ENCODE measurements around the gene SPATS2L.

SPATS2L gene

GRCh38 chr2:200421270-200421669 is 114.8 kb downstream of the SPATS2L start:
- DNase-seq = no peak

DNA sequence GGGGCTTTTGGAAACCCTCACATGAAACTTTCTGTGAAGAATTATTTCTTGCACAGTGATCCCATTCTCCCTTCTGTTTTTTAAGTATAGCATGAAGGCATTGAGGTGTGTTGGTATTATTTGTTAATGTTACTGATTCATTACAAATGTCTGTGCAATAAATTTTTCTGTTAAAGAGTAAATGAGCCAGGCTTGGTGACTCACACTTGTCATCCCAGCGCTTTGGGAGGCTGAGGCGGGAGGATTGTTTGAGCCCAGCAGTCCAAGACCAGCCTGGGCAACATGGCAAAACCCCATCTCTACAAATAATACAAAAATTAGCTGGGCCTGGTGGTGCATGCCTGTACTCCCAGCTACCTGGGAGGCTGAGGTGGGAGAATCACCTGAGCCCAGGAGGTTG is 115.6 kb downstream of the SPATS2L start:
- DNase-seq = no peak

DNA sequence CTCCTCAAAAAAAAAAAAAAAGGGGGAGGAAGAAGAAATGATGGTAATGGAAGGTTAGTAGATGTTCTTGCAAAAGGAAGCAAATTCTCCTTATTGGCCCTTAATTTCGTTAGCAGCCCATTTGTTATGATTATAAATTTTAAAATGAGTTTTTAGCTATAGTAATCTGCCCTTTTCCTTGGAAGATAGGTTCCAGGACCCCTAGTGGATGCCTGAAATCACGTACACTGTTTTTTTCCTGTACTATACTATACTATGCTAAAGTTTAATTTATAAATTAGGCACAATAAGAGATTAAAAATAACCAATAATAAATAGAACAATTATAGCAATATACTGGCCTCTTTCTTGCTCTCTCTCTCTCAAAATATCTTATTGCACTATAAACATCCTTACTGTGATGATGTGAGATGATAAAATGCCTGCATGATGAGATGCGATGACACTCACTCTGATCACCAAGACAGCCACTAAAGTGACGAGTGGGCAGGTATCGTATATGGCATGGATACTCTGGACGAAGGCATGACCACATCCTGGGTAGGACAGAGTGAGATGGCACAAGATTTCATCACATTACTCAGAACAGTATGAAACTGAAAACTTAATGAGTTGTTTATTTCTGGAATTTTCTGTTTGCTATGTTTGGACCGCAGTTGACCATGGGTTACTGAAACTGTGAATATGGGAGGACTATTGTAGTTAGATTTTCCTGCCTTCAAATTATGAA is 116.2 kb downstream of the SPATS2L start:
- no peak for DNase-seq

DNA sequence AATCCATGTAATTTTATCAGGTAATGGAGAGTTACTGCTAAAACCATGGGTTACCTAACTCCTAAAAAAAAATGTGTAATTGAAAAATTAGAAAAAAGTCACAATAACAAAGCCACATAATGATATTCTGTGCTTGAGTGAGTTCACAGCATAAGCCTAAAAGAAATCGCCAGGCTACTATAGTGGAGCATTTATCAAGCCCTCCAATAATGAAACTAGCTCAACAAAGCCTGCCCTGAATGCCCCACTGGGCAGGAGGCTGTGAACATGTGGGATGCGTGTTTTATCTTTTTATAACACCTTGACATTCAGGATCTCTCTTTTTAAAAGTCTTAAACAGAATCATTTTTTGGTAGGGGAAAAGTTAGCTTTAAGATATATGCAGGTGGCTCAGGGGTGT is 117.0 kb downstream of the SPATS2L start:
- DNase-seq = no peak

- DNase-seq = no peak
Observed at GRCh38 chr2:200425026-200425821, 118.7 kb downstream of the SPATS2L start.

GRCh38 chr2:200426754-200427153 is 120.3 kb downstream of the SPATS2L start:
- no peak for DNase-seq

GRCh38 chr2:200428961-200429665 is 122.6 kb downstream of the SPATS2L start:
- no peak for DNase-seq

DNA sequence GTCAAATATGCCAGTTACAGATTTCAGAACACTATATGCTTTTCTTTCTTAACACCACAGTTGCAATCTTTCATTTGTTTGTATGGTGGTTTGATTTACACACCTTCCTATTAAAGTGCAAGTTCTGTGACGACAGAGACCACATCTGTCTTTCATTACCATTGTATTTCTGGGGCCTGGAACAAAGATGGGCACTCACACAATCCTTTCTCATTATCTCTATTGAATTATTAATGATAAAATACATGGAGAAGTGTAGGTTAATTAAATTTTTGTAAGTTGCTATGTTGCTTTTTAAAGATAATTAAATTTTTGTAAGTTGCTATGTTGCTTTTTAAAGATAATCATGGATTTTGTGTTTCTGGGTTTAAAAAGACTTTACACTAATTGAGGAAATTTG is 123.5 kb downstream of the SPATS2L start:
- no peak for DNase-seq

DNA sequence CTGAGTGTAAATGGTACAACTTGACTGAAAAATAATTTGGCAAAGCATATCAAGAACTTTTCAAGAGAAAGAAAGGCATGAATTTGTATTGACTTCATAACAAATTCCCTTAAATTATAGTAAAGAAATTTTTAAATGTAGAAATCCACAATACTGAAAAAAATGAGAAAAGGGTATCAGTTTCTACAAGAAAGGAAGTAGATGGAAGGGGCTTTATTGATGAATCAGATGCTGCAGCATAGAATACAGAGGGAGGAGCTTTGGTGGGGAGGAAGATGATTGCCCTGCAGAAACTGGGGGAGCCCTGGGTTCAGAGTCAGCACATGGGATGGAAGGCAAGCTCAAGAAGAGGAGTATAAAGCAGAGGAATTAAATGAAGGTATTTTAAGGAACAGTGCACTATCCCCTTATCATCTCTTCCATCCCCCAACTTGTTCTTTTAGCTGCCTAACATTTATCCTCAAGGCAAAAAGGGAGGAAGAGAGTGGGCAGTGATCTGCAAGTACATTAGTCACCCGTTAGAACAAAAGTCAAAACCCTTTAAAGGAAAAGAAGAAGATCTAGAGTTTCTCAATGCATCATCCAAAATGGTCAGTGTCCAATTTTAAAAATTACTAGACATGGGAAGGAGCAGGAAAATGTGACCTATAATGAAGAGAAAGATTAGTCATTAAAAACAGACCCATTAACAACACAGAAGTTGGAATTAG is 125.7 kb downstream of the SPATS2L start:
- no peak for DNase-seq

- DNase-seq = no peak
Observed at GRCh38 chr2:200435379-200435778, 128.9 kb downstream of the SPATS2L start.

DNA sequence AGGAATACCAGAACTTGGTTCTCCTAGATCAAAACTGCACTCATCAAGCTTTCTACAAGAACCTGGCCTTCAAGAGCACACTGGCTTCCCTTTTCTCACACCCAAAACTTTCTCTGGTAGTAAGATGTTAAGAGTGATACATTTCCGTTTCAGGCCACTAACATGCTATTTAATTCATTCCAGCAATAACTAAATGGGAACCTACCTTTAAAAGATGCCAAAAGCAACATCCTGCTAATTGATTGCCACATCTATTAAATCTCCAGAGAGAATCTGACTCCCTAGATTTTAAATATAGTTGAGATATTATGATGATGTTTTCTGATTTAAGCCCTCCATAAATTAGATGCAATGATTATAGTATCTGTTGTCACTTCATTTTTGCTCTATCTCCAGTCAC is 131.8 kb downstream of the SPATS2L start:
- DNase-seq = no peak

DNA sequence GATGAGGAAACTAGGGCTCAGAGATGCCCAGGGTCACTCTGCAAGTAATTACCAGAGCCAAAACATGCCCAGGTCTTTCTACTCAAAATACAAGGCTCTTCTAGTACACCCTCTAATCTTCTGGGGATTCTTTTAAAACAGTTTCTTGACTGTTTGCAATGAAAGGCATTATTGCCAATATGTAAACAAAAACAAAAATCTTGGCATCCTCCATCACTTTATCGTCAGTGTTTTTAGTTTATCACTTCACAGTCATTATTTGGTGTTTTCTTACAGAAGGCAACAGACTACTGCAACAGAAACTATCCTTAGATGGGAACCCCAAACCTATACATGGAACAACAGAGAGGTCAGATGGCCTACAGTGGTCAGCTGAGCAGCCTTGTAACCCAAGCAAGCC is 132.4 kb downstream of the SPATS2L start:
- DNase-seq = no peak

GRCh38 chr2:200439981-200440380 is 133.5 kb downstream of the SPATS2L start:
- DNase-seq = no peak

GRCh38 chr2:200442471-200442870 is 136.0 kb downstream of the SPATS2L start:
- no peak for DNase-seq

- no peak for DNase-seq
Observed at GRCh38 chr2:200443376-200443775, 136.9 kb downstream of the SPATS2L start.

DNA sequence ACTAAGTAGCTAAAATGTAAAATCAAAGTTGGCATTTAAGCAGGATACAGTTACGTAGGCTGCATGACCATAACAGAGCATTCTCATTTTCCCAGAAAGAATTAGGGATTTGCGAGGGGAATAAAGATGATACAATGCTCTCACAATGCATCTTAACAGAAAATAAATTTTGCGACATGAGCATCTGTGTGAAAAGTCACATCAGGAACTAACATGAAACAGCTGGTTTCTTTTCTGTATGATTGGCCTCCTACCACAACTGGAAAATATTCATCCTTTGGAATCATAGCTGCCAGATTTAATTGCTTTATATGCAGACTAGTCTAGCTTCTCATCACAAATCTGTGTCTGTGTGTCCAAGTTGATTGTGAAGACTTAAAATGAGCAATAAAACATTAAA is 137.4 kb downstream of the SPATS2L start:
- DNase-seq = no peak

DNA sequence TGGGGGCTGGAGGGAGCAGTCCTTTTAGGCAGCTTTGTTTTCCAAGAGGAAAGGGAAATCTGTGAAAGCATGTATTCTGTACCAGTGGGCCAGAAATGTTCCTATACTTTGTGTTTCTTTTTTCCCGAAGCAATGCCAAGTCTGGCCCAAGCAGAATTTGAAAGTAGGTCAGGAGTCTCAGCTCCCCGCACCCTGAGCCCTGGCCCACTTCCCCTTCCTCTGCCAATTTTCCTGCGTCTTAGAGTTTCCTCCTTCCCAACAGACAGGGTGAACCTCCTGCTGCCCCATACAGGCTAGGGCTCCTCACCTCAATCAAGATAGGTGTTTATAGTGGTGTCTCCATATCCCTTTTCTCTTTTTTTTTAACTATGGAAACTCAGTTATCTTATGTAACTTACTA is 138.0 kb downstream of the SPATS2L start:
- DNase-seq = no peak

DNA sequence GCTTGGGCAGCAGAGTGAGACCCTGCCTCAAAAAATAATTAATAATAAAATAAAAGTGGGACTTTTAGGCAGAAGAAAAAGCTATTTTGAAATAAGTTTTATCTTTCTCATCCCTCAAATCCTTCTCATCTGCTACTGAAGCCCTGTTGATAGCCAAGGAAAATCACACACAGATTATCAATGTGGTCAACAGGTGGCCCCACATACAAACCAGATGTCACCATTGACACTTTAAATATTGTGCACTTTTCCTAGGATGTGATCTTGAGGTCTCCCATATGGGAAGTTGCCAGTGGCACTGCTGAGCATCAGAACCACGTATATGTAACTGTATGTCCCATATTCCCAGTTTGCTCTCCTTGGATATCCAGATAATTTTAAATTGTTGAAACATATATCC is 138.8 kb downstream of the SPATS2L start:
- DNase-seq = no peak

DNA sequence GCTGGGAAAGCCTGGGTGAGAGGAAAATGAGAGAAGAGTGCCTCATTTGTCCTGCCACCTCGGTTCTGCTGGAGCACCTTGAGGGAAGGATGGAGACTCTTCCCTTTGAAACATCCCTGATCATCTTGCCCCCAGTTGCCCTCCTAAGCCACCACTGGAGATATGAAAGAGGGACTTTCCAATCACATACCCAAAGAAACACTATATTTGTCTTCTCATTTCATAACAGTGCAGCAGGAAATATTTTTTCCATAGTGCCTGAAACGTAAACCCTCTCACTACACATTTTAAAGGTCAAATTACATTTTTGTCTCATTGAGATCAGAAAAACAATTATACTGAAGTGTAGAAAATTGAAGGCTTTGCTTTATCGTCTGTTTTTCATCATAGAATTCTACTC is 140.1 kb downstream of the SPATS2L start:
- DNase-seq = no peak

DNA sequence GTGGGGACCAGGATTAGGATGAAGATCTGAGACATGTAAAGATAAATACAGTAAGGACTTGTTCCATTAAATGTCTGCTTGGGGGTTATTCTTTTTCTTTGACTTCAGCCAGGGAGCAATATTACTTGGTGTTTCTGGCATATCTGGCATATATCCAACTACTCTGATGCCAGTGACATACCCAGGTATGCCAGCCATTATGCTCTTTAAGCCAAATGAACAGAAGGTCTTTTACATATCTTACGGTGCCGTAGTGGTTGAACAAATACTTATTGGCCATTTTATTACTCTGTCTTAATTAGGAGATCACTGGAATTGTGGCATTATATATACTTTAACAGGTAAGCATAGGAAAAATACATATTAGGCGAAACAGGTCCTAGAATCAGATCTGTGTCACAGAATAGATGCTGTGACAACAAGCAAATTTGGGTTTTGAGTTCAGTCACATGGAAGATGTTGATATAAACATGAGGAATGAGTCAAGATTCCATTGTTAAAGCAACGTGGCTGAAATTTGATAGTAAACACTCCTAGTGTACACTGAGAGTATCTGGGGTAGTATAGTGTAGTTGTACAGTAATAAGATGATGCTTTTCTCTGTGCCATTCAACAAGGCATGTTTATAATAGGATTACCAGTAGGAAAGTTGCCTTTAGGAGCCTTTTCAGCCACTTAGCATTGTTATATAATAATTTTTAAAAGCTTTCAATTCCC is 140.8 kb downstream of the SPATS2L start:
- no peak for DNase-seq

DNA sequence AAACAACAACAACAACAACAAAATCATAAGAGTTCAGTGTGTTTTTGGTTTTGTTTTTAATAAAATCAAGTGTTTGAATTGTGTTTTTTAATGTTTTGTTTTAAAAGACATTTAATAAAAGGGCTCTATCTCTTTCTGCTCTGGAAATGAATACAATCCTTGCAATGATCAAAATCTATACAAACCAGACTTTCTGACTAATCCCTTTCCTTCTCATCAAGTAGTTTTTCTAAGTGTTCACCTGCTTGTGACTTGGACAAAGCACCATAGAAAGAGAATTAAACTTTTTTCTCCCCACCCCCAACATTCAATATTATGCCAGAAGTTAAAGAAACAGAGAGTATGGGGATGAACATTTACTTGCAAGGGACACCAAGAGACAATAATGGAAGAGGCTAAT is 142.0 kb downstream of the SPATS2L start:
- DNase-seq = no peak

DNA sequence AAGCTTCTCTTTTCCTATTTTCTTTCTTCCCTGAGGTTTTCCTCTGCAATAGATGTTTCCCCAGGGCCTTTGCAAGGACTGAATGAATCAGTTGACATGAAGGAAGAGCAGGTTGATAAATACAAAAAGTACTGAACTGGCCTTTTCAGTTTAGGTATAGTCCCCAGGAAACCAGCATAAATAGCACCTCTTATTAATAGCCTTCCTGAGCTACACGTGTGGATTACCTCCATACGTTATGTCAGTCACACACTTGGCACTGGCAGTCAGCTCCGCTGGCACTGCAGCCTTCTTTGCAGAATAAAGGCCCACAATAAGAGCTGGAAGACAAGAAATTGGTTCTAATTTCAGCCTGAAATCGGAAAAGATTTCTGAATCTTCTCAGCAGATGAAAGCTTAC is 142.7 kb downstream of the SPATS2L start:
- DNase-seq = no peak

DNA sequence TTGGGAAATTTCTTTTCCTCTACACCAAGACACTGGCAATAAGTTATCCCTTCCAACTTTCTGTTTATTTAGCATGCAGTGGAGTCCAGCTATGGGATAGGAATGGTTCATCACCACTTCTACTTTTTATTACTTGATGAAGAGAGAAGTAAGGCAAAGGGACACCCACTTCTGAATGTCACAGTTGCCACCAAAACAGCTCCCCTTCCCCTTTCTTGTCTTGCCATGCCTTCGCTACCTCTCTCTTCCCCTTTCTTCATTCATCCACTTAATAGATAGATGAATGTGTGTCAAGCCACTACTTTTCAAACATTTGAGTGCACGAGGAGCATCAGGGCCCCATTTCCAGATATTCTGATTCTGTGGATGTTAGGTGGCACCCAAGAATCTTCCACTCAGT is 143.8 kb downstream of the SPATS2L start:
- DNase-seq = no peak

Data from activated CD4-positive, CD25-positive, alpha-beta regulatory T cell treated with anti-CD3 and anti-CD28 coated beads, Interleukin-2, amount 50 U/mL, for 72 hours (primary cell).